Measurements from ENCODE around the gene EVC2. TPM values are rescaled to one million over a fixed set of nuclear protein-coding genes. Genes with fewer than 3 reads are reported as not detected.

The EVC2 gene
- total RNA-seq, 4 donors from 2014 or later: 8.3 to 12.4 (median 9.9) TPM

DNA sequence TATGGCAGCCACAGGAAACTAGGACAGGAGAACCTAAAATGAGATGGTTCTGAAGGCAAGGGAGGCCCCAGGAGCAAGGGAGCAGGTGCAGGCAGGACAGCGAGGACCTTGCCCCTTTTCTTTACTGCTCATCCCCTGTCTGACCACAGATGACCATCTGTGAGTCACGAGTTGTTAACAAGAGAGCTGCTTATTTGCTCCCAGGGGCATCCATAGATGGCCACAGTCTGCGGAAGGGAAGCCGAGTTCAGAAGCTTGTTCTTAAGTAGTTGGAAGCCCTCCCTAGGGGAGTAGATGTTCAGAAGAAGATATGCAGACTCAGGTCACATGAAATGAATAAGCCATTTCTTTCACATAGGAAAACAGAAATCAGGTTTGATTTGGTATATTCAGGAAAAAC, 69.4 kb downstream of the EVC2 start:
- Histone ChIP-seq H3K4me3 (no peak overlapping the region), H3K27ac (replicated peaks in 1 of 4) (no peak overlapping the region), H3K27me3 (no peaks in the 10 kb centered on the region), H3K9me3 (no peaks in the 10 kb centered on the region), H3K36me3 (peaks cover 0 to 53% (median 19%) of the 10 kb centered on the region in 4 donors), H3K4me1 (no peaks in the 10 kb centered on the region)
- DNase-seq (ENCODE audit: extremely low spot score): no peak
- WGBS: 85% methylated on average over 4 of the region's 4 CpGs
- TF ChIP-seq POLR2AphosphoS5 (IDR thresholded peaks at IDR 0.05): no peak
- TF ChIP-seq, protein P1, sequence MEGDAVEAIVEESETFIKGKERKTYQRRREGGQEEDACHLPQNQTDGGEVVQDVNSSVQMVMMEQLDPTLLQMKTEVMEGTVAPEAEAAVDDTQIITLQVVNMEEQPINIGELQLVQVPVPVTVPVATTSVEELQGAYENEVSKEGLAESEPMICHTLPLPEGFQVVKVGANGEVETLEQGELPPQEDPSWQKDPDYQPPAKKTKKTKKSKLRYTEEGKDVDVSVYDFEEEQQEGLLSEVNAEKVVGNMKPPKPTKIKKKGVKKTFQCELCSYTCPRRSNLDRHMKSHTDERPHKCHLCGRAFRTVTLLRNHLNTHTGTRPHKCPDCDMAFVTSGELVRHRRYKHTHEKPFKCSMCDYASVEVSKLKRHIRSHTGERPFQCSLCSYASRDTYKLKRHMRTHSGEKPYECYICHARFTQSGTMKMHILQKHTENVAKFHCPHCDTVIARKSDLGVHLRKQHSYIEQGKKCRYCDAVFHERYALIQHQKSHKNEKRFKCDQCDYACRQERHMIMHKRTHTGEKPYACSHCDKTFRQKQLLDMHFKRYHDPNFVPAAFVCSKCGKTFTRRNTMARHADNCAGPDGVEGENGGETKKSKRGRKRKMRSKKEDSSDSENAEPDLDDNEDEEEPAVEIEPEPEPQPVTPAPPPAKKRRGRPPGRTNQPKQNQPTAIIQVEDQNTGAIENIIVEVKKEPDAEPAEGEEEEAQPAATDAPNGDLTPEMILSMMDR (IDR thresholded peaks at IDR 0.05): no peak
- no peak for TF ChIP-seq POLR2A (IDR thresholded peaks at IDR 0.05; ENCODE audit: low read depth)
- no peak for TF ChIP-seq EP300 (IDR thresholded peaks at IDR 0.05)
- intact Hi-C loops (cut with DNase I): no loop called here

DNA sequence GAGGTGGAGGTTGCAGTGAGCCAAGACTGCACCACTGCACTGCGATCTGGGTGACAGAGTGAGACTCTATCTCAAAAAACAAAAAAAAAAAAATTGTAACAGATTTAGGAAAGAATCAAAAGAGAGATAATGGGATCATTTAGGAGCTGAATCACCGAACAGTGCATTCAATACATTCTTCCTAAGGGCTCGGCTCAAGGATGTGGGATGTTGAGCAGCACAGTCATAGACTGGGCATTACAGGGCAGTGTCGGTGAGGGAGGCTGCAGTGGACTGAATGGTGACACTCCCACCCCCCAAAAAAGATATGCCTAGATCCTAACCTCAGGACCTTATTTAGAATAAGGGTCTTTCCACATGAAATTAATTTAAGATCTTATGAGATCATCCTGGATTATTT, 70.0 kb downstream of the EVC2 start:
- H3K36me3 ChIP-seq: peaks cover 0 to 52% (median 22%) of the 10 kb centered on the region in 4 donors
- H3K4me1 ChIP-seq: no peaks in the 10 kb centered on the region
- TF ChIP-seq POLR2AphosphoS5 (IDR thresholded peaks at IDR 0.05): no peak
- TF ChIP-seq, protein P1 (IDR thresholded peaks at IDR 0.05): no peak
- TF ChIP-seq EP300 (IDR thresholded peaks at IDR 0.05): no peak
- TF ChIP-seq POLR2A (IDR thresholded peaks at IDR 0.05; ENCODE audit: low read depth): no peak
- H3K4me3 ChIP-seq: no peak overlapping the region
- no peaks in the 10 kb centered on the region for H3K9me3 ChIP-seq
- intact Hi-C loops (cut with DNase I): no loop called here
- WGBS: 84% methylated on average over 4 of the region's 4 CpGs
- H3K27ac ChIP-seq (replicated peaks in 1 of 4): no peak overlapping the region
- DNase-seq (ENCODE audit: extremely low spot score): no peak
- no peaks in the 10 kb centered on the region for H3K27me3 ChIP-seq

DNA sequence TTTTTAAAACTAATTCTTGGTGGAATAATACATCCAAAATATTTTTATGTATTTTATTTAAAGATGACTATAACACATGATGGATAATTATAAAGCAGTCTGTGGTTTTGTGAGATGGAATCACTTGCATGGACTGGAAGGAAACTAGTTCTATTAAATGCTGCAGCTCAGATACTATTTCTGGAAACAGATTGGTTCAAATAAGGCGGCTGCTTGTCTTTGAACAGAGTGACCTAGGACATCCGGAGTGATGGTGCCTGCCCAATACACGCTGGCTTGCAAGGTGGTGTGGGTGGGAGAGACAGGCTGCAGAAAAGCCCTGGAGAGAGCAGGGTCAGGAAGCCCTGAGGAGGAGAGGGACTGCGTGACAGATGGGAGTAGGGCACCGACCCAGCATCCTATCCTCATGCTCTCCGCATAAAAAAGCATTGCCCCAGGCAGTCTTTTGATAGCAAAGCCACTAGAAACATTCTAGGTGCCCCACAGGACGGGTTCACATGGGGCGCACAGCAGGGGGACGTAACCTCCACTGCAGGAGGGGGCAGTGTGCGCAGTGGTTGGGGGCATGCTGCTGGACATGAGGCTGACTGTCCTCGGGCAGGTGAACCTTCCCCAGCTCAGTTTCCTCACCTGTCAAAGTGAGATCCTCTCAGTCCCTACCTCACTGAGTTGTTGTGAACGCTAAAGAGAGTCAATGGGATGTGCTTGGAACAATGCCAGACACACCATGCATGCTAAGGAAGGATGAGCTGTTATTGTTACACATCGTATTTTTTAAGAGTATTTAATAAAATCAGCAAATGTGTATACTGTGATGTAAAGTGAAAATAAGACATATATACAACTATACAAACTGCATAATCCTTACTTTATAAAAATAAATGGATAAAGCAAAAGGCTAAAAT, 71.3 kb downstream of the EVC2 start:
- no peak for DNase-seq (ENCODE audit: extremely low spot score)
- TF ChIP-seq, protein P1 (IDR thresholded peaks at IDR 0.05): no peak
- TF ChIP-seq POLR2AphosphoS5 (IDR thresholded peaks at IDR 0.05): no peak
- TF ChIP-seq POLR2A (IDR thresholded peaks at IDR 0.05; ENCODE audit: low read depth): no peak
- TF ChIP-seq EP300 (IDR thresholded peaks at IDR 0.05): no peak
- intact Hi-C loops (cut with DNase I): no loop called here
- no peaks in the 10 kb centered on the region for H3K4me1 ChIP-seq
- no peaks in the 10 kb centered on the region for H3K9me3 ChIP-seq
- no peak overlapping the region for H3K4me3 ChIP-seq
- no peak overlapping the region for H3K27ac ChIP-seq (replicated peaks in 1 of 4)
- peaks cover 0 to 55% (median 23%) of the 10 kb centered on the region in 4 donors for H3K36me3 ChIP-seq
- 79% methylated on average over 12 of the region's 13 CpGs for WGBS
- no peaks in the 10 kb centered on the region for H3K27me3 ChIP-seq

DNA sequence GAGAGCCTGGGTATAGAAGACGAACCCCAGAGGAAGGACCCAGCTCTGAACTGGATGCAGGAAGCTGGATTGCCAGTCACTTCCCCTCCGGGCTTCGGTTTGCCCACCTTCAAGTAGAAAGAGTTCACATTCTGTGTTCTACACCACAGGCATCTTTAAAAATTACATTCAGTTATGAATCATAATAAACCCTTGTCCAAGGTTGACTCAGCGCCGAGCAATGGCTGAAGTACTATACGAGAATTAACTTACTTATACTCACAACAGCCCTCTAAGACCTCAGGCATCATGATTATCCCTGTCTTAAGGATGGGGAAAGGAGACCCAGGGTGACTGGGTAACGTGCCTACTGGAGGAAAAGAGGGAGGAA, 72.5 kb downstream of the EVC2 start:
- WGBS: 82% methylated on average over 7 of the region's 7 CpGs
- intact Hi-C loops (cut with DNase I): no loop called here
- Histone ChIP-seq H3K4me3 (no peak overlapping the region), H3K4me1 (no peaks in the 10 kb centered on the region), H3K27ac (replicated peaks in 1 of 4) (no peak overlapping the region), H3K9me3 (no peaks in the 10 kb centered on the region), H3K36me3 (peaks cover 7 to 66% (median 36%) of the 10 kb centered on the region in 4 donors), H3K27me3 (no peaks in the 10 kb centered on the region)
- TF ChIP-seq EP300 (IDR thresholded peaks at IDR 0.05): no peak
- TF ChIP-seq POLR2A (IDR thresholded peaks at IDR 0.05; ENCODE audit: low read depth): no peak
- TF ChIP-seq, protein P1 (IDR thresholded peaks at IDR 0.05): no peak
- no peak for TF ChIP-seq POLR2AphosphoS5 (IDR thresholded peaks at IDR 0.05)
- DNase-seq (ENCODE audit: extremely low spot score): no peak

Data from esophagus muscularis mucosa (tissue), 4 donors.